ENCODE data around the gene ADK.
"Not testable (repeated sequence)": the region's sequence is repeated elsewhere in the genome, so short reads cannot be mapped to it uniquely, and the experiment has no call there.

ADK gene

GRCh38 chr10:74343804-74344203 is 192.8 kb downstream of the ADK start:
- no peak overlapping the region for H3K4me3 ChIP-seq (ENCODE audit: low read length)
- no peak for DNase-seq (ENCODE audit: low read depth)
- TF ChIP-seq, protein P1, sequence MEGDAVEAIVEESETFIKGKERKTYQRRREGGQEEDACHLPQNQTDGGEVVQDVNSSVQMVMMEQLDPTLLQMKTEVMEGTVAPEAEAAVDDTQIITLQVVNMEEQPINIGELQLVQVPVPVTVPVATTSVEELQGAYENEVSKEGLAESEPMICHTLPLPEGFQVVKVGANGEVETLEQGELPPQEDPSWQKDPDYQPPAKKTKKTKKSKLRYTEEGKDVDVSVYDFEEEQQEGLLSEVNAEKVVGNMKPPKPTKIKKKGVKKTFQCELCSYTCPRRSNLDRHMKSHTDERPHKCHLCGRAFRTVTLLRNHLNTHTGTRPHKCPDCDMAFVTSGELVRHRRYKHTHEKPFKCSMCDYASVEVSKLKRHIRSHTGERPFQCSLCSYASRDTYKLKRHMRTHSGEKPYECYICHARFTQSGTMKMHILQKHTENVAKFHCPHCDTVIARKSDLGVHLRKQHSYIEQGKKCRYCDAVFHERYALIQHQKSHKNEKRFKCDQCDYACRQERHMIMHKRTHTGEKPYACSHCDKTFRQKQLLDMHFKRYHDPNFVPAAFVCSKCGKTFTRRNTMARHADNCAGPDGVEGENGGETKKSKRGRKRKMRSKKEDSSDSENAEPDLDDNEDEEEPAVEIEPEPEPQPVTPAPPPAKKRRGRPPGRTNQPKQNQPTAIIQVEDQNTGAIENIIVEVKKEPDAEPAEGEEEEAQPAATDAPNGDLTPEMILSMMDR (conservative IDR thresholded peaks at IDR 0.05; ENCODE audit: low read length): no peak

DNA sequence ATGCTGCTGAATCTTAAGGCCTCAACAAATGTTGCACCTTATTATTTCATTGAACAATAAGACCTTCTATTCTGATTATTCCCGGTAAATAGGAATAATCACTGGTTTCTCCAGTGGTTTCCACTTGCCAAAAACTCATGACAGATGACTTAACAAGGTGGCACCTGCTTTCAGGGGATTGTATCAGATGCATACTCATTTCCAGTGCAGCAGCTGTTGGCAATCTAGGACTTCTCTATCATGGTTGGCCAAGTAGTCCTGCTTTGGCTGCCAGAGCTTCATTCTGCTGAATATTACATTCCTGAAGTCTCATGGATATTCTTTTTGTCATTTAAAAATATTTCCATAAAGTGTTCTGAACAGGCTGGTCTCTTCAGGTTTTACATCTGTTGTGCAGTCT is 193.3 kb downstream of the ADK start:
- H3K4me3 ChIP-seq (ENCODE audit: low read length): no peak overlapping the region
- no peak for DNase-seq (ENCODE audit: low read depth)
- TF ChIP-seq, protein P1 (conservative IDR thresholded peaks at IDR 0.05; ENCODE audit: low read length): no peak

GRCh38 chr10:74347522-74347921 is 196.5 kb downstream of the ADK start:
- TF ChIP-seq, protein P1 (conservative IDR thresholded peaks at IDR 0.05; ENCODE audit: low read length): no peak
- DNase-seq (ENCODE audit: low read depth): no peak
- H3K4me3 ChIP-seq (ENCODE audit: low read length): no peak overlapping the region

DNA sequence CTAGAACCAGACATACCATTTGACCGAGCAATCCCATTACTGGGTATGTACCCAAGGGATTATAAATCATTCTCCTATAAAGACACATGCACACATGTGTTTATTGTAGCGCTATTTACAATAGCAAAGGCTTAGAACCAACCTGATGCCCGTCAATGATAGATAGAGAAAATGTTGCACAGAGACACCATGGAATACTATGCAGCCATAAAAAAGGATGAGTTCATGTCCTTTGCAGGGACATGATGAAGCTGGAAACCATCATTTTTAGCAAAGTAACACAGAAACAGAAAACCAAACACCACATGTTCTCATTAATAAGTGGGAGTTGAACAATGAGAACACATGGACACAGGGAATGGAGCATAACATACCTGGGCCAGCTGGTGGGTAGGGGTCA is 202.0 kb downstream of the ADK start:
- not testable (repeated sequence) for DNase-seq (ENCODE audit: low read depth)

DNA sequence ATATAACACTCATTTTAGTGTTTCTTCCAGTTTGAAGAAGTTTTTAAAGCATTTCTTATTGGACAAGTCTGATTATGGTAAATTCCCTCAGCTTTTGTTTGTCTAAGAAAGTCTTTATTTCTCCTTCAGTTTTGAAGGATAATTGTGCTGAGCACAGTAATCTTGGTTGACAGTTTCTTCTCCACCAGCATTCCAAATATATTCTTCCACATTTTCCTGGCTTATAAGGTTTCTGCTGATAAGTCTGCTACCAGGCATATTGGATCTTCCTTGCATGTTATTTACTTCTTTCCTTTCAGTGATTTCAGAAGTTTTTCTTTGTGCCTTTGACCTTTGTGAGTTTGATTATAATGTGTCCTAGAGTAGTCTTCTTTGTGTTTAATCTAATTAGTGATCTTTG is 210.7 kb downstream of the ADK start:
- no peak overlapping the region for H3K4me3 ChIP-seq (ENCODE audit: low read length)
- TF ChIP-seq, protein P1 (conservative IDR thresholded peaks at IDR 0.05; ENCODE audit: low read length): no peak
- DNase-seq (ENCODE audit: low read depth): no peak

More for the DNA sequence above, 202.0 kb downstream of the ADK start:
- H3K4me3 ChIP-seq (ENCODE audit: low read length): not testable (repeated sequence)

GRCh38 chr10:74363727-74364126 is 212.7 kb downstream of the ADK start:
- TF ChIP-seq, protein P1 (conservative IDR thresholded peaks at IDR 0.05; ENCODE audit: low read length): no peak
- no peak overlapping the region for H3K4me3 ChIP-seq (ENCODE audit: low read length)
- DNase-seq (ENCODE audit: low read depth): no peak

- TF ChIP-seq, protein P1 (conservative IDR thresholded peaks at IDR 0.05; ENCODE audit: low read length): no peak
- DNase-seq (ENCODE audit: low read depth): no peak
- no peak overlapping the region for H3K4me3 ChIP-seq (ENCODE audit: low read length)
Observed at GRCh38 chr10:74365109-74365508, 214.1 kb downstream of the ADK start.

GRCh38 chr10:74371696-74372095 is 220.7 kb downstream of the ADK start:
- TF ChIP-seq, protein P1 (conservative IDR thresholded peaks at IDR 0.05; ENCODE audit: low read length): no peak
- DNase-seq (ENCODE audit: low read depth): peak; percentile 28
- no peak overlapping the region for H3K4me3 ChIP-seq (ENCODE audit: low read length)

Data from AG10803 (cell line).